A549 (cell line): ENCODE measurements around the gene HECTD4. TPM values are rescaled to one million over a fixed set of nuclear protein-coding genes. Genes with fewer than 3 reads are reported as not detected.

Source experiments
- ATAC-seq, 2 experiments: fragments of 200-7000 bp in 1 of 2; fragments of >200 bp in 1 of 2; cut with Nextera tagmentation in 1 of 2; cut with Tn5 transposase in 1 of 2; 3 replicates each; pipeline versions ENCODE4 v1.8.0 to v1.9.1; 2018 to 2020; ENCODE audit warnings: mild to moderate bottlenecking in 1 of 2, moderate library complexity in 1 of 2
- CTCF ChIA-PET: fragments of 300-600 bp; sonication (Branson Sonifier 250); formaldehyde crosslinking; extraction: SDS; loops from one replicate; lab custom pipeline; 2021; ENCODE audit warnings: antibody characterized with exemption, inconsistent platforms; lab: Yijun Ruan, JAX
- POLR2A ChIA-PET: fragments of 350-600 bp; formaldehyde crosslinking; extraction: SDS; loops from one replicate; lab custom pipeline; 2021; ENCODE audit warnings: antibody characterized with exemption, inconsistent platforms; lab: Yijun Ruan, JAX
- DNase-seq, 2 experiments: peaks; one replicate each; pipeline versions ENCODE4 v3.0.0 to v3.0.0-alpha.2; 2011 to 2016; ENCODE audit warnings: low read depth in 1 of 2, low spot score in 1 of 2
- FAIRE-seq: peaks from 2 replicates; lab custom pipeline; 2011; peaks lifted over from hg19 to GRCh38; lab: Jason Lieb, UNC
- H3K27ac ChIP-seq, 2 experiments: fragments of >200 bp; sonication (Bioruptor Twin); formaldehyde crosslinking; 3 replicates each; pipeline ENCODE4 v1.5.1; 2016 to 2017
- H3K4me1 ChIP-seq: fragments of >200 bp; sonication (Bioruptor Twin); formaldehyde crosslinking; 3 replicates; pipeline ENCODE4 v1.6.1; 2016
- H3K4me2 ChIP-seq: fragments of >200 bp; sonication (Bioruptor Twin); formaldehyde crosslinking; 3 replicates; pipeline ENCODE4 v1.6.1; 2016
- H3K4me3 ChIP-seq: fragments of >200 bp; sonication (Bioruptor Twin); formaldehyde crosslinking; 3 replicates; pipeline ENCODE4 v1.5.1; 2016
- H3K9me3 ChIP-seq: fragments of >200 bp; sonication (Bioruptor Twin); formaldehyde crosslinking; 3 replicates; pipeline ENCODE4 v1.6.1; 2016
- ATOH8 ChIP-seq: fragments of 250-450 bp; sonication (Bioruptor Pico); IDR thresholded peaks from 2 replicates; pipeline ENCODE4 v1.5.0; 2020; ENCODE audit warnings: low read depth, mild to moderate bottlenecking, moderate library complexity
- BHLHE40 ChIP-seq: IDR thresholded peaks from 2 replicates; pipeline ENCODE4 v1.6.1; 2012; ENCODE audit warnings: low read depth, low read length, inconsistent platforms
- CBX2 ChIP-seq: fragments of 200-600 bp; sonication (generic); IDR thresholded peaks from 2 replicates; pipeline ENCODE4 v1.6.1; 2016; ENCODE audit warnings: low read depth, mild to moderate bottlenecking, borderline replicate concordance
- CBX8 ChIP-seq: fragments of 200-600 bp; sonication (generic); IDR thresholded peaks from 2 replicates; pipeline ENCODE4 v1.6.1; 2016
- CEBPB ChIP-seq, 2 experiments: fragments of >200 bp in 1 of 2; sonication (Bioruptor Twin) in 1 of 2; formaldehyde crosslinking in 1 of 2; IDR thresholded peaks; 2 replicates each; pipeline ENCODE4 v1.6.1; 2012 to 2016
- CHD2 ChIP-seq: fragments of 150-350 bp; IDR thresholded peaks from 2 replicates; pipeline ENCODE4 v1.6.1; 2014; ENCODE audit warnings: low read length; ENCODE audit not compliant: partially characterized antibody
- EHF ChIP-seq: fragments of 250-450 bp; sonication (Bioruptor Pico); IDR thresholded peaks from 2 replicates; pipeline ENCODE4 v1.5.0; 2020; ENCODE audit warnings: mild to moderate bottlenecking
- EP300 ChIP-seq, 2 experiments: fragments of >200 bp; sonication (Bioruptor Twin); formaldehyde crosslinking; IDR thresholded peaks; 2 replicates in 1 of 2; 3 replicates in 1 of 2; pipeline ENCODE4 v1.6.1; 2016 to 2017
- ESRRA ChIP-seq: fragments of 150-350 bp; IDR thresholded peaks from 2 replicates; pipeline ENCODE4 v1.6.1; 2014; ENCODE audit warnings: mild to moderate bottlenecking, low read length, borderline replicate concordance
- FOSL2 ChIP-seq, 2 experiments: fragments of 450-650 bp in 1 of 2; fragments of >200 bp in 1 of 2; sonication (Bioruptor Twin) in 1 of 2; formaldehyde crosslinking; IDR thresholded peaks; 2 replicates each; pipeline versions ENCODE4 v1.5.0 to v1.6.1; 2016 to 2020; ENCODE audit warnings: mild to moderate bottlenecking in 1 of 2, moderate library complexity in 1 of 2
- HEYL ChIP-seq: fragments of 250-450 bp; sonication (Bioruptor Pico); IDR thresholded peaks from 2 replicates; pipeline ENCODE4 v1.8.0; 2021; ENCODE audit warnings: mild to moderate bottlenecking, moderate library complexity
- HMGXB4 ChIP-seq: fragments of 250-450 bp; sonication (Bioruptor Pico); IDR thresholded peaks from 2 replicates; pipeline ENCODE4 v1.5.0; 2021; ENCODE audit warnings: mild to moderate bottlenecking, moderate library complexity, borderline replicate concordance
- KDM1A ChIP-seq: fragments of 200-600 bp; sonication (generic); IDR thresholded peaks from 2 replicates; pipeline ENCODE4 v1.6.1; 2016; ENCODE audit warnings: low read depth, mild to moderate bottlenecking
- MAZ ChIP-seq: fragments of 150-350 bp; IDR thresholded peaks from 2 replicates; pipeline ENCODE4 v1.6.1; 2014; ENCODE audit warnings: antibody characterized with exemption, low read depth, low read length, borderline replicate concordance
- NFE2L2 ChIP-seq: fragments of 150-350 bp; conservative IDR thresholded peaks from 2 replicates; pipeline ENCODE4 v1.6.1; 2014; ENCODE audit warnings: low read length
- NR3C1 ChIP-seq: fragments of >200 bp; sonication (Bioruptor Twin); formaldehyde crosslinking; IDR thresholded peaks from 3 replicates; pipeline ENCODE4 v1.6.1; 2017
- PBX3 ChIP-seq: IDR thresholded peaks from 2 replicates; pipeline ENCODE4 v1.6.1; 2012
- RAD21 ChIP-seq, 2 experiments: fragments of >200 bp in 1 of 2; sonication (Bioruptor Twin) in 1 of 2; formaldehyde crosslinking in 1 of 2; IDR thresholded peaks in 1 of 2; conservative IDR thresholded peaks in 1 of 2; 2 replicates in 1 of 2; 3 replicates in 1 of 2; pipeline ENCODE4 v1.6.1; 2012 to 2018; ENCODE audit warnings: inconsistent platforms in 1 of 2
- RCOR1 ChIP-seq: fragments of 150-350 bp; IDR thresholded peaks from 2 replicates; pipeline ENCODE4 v1.6.1; 2014; ENCODE audit warnings: antibody characterized with exemption, low read length, low read depth
- RNF2 ChIP-seq: fragments of 200-600 bp; sonication (generic); IDR thresholded peaks from 2 replicates; pipeline ENCODE4 v1.6.1; 2016; ENCODE audit warnings: low read depth, mild to moderate bottlenecking, antibody characterized with exemption, moderate library complexity, borderline replicate concordance
- TFCP2L1 ChIP-seq: fragments of 250-450 bp; sonication (Bioruptor Pico); IDR thresholded peaks from 2 replicates; pipeline ENCODE4 v1.5.0; 2021; ENCODE audit warnings: mild to moderate bottlenecking
- TP53 ChIP-seq: fragments of 250-450 bp; sonication (Bioruptor Pico); IDR thresholded peaks from 2 replicates; pipeline ENCODE4 v1.5.0; 2021; ENCODE audit warnings: mild to moderate bottlenecking, moderate library complexity
- ZC3H11A ChIP-seq: fragments of 450-650 bp; IDR thresholded peaks from 2 replicates; pipeline ENCODE4 v1.6.1; 2014; ENCODE audit warnings: antibody characterized with exemption, mild to moderate bottlenecking
- ZNF302 ChIP-seq: fragments of 250-450 bp; sonication (Bioruptor Pico); IDR thresholded peaks from 2 replicates; pipeline ENCODE4 v1.9.0; 2021; ENCODE audit warnings: inconsistent platforms, mild to moderate bottlenecking, moderate library complexity
- WGBS: methylation state at CpG from one replicate; pipeline ENCODE4 v1.1.6; 2017; ENCODE audit errors: missing lambda C conversion rate; 5-methylcytosine and 5-hydroxymethylcytosine counted together
- polyA plus RNA-seq, 4 experiments: library from polyadenylated mRNA; depleted of rRNA in 3 of 4; stranded (reverse); fragments of >200 nt; fragmentation: RNase III in 1 of 4; extraction: RNeasy Plus Mini Kit Qiagen cat#74134 plus additional on column Dnase treatment in 1 of 4; gene quantifications; 2 replicates in 3 of 4; 3 replicates in 1 of 4; pipeline ENCODE4 v1.2.3, GENCODE V29; 2011 to 2017
- TF ChIP-seq, protein P1 (sequence below): IDR thresholded peaks from 2 replicates; pipeline ENCODE4 v1.6.1; 2012
- TF ChIP-seq, protein P2 (sequence below): fragments of >200 bp; sonication (Bioruptor Twin); formaldehyde crosslinking; IDR thresholded peaks from 3 replicates; pipeline ENCODE4 v1.6.1; 2016
- TF ChIP-seq, protein P3 (sequence below): fragments of 150-350 bp; IDR thresholded peaks from 2 replicates; pipeline ENCODE4 v1.6.1; 2014; ENCODE audit warnings: low read depth, mild to moderate bottlenecking, low read length

The HECTD4 gene
- polyA plus RNA-seq, 2 of the 4 experiments (the other 2 are of a cell fraction): 9.9 to 14.7 TPM

DNA sequence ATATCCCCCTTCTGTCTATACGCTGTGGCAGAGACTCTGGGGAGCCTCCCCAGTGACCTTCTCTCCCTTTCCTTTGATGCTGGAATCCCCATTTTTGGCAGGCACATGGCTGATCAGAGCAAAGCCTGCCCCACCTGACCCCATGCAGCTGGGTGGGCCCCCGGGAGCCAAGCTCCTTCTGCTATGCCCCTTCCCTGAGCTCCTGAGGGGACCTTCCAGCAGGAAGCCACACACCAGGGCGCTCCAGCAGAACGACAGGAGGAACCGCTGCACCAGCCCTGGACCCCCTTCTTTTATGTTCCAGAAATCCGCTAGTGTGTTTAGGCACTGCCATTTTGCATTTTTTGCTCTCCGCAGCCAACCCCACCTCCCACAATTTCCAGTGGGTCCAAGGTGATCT, 212.3 kb downstream of the HECTD4 start:
- TF ChIP-seq TP53 (CRISPR knock-in tag) (no peak), MAZ (no peak), ATOH8 (no peak), ZNF302 (no peak), RNF2 (no peak), RAD21 (conservative IDR thresholded peaks at IDR 0.05 in 1 of 2, IDR thresholded peaks at IDR 0.05 in 1 of 2) (no peak), ESRRA (no peak)
- TF ChIP-seq, protein P1, sequence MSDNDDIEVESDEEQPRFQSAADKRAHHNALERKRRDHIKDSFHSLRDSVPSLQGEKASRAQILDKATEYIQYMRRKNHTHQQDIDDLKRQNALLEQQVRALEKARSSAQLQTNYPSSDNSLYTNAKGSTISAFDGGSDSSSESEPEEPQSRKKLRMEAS: no peak
- TF ChIP-seq, protein P2, sequence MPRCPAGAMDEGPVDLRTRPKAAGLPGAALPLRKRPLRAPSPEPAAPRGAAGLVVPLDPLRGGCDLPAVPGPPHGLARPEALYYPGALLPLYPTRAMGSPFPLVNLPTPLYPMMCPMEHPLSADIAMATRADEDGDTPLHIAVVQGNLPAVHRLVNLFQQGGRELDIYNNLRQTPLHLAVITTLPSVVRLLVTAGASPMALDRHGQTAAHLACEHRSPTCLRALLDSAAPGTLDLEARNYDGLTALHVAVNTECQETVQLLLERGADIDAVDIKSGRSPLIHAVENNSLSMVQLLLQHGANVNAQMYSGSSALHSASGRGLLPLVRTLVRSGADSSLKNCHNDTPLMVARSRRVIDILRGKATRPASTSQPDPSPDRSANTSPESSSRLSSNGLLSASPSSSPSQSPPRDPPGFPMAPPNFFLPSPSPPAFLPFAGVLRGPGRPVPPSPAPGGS: no peak
- H3K4me2 ChIP-seq: no peak overlapping the region
- CTCF ChIA-PET: interaction anchor here (1.0 to 1.3 kb wide), 2 partner anchors 8 to 49 kb away, joined by 3 to 4 read pairs; no protein-coding TSS in a partner anchor
- ATAC-seq (no peak), DNase-seq (no peak), FAIRE-seq (no peak)
- H3K27ac ChIP-seq: no peak overlapping the region
- no peak overlapping the region for H3K4me3 ChIP-seq
- POLR2A ChIA-PET: no interaction called here
- H3K9me3 ChIP-seq: no peaks in the 10 kb centered on the region
- WGBS: 86% methylated on average over 7 of the region's 7 CpGs
- no peaks in the 10 kb centered on the region for H3K4me1 ChIP-seq

GRCh38 chr12:112169161-112169872, 212.9 kb downstream of the HECTD4 start:
- no peaks in the 10 kb centered on the region for H3K4me1 ChIP-seq
- FAIRE-seq (no peak), ATAC-seq (no peak; a peak in 2 of 6 replicates), DNase-seq (no peak)
- POLR2A ChIA-PET: no interaction called here
- WGBS: 94% methylated on average over 18 of the region's 19 CpGs
- no peaks in the 10 kb centered on the region for H3K9me3 ChIP-seq
- TF ChIP-seq KDM1A (no peak), CBX8 (no peak), RNF2 (no peak), EP300 (IDR thresholded peaks at IDR 0.05) (no peak), FOSL2 (IDR thresholded peaks at IDR 0.05) (no peak), FOSL2 (CRISPR knock-in tag; IDR thresholded peaks at IDR 0.05) (no peak), PBX3 (no peak), ZC3H11A (no peak), NFE2L2 (no peak)
- TF ChIP-seq, protein P3, sequence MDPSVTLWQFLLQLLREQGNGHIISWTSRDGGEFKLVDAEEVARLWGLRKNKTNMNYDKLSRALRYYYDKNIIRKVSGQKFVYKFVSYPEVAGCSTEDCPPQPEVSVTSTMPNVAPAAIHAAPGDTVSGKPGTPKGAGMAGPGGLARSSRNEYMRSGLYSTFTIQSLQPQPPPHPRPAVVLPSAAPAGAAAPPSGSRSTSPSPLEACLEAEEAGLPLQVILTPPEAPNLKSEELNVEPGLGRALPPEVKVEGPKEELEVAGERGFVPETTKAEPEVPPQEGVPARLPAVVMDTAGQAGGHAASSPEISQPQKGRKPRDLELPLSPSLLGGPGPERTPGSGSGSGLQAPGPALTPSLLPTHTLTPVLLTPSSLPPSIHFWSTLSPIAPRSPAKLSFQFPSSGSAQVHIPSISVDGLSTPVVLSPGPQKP: no peak
- TF ChIP-seq, all 56 proteins: peak for 0
- Histone ChIP-seq H3K4me3 (no peak overlapping the region), H3K4me2 (no peak overlapping the region), H3K27ac (no peak overlapping the region)
- CTCF ChIA-PET: interaction anchor here (0.6 to 1.3 kb wide), 4 partner anchors 9 to 1293 kb away, joined by 3 to 4 read pairs (median 3); no protein-coding TSS in a partner anchor

DNA sequence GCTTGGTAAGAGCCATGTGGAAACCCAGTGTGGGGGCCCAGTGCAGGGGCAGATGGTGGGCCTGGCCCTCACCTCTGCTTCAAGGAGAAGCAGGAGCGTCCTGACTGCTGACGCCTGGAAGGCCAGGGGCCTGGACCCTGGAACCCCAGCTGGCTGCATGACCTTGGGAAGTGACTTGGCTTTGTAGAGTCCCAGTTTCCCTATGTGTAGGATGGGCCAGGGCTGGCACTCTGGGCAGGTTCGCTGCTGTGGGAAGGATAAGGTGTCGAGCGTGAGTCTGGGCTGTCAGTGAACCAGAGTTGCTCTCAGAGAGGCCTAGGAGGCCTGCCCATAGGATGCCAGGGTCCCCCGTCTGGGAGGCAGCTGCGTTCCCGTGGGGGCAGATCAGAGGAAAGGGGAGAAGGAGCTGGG, 213.7 kb downstream of the HECTD4 start:
- no peak overlapping the region for H3K4me2 ChIP-seq
- no peaks in the 10 kb centered on the region for H3K4me1 ChIP-seq
- POLR2A ChIA-PET: no interaction called here
- H3K9me3 ChIP-seq: no peaks in the 10 kb centered on the region
- FAIRE-seq (no peak), ATAC-seq (no peak; a peak in 1 of 6 replicates), DNase-seq (no peak)
- no peak overlapping the region for H3K4me3 ChIP-seq
- CTCF ChIA-PET: interaction anchor here (0.6 to 1.3 kb wide), 4 partner anchors 10 to 1294 kb away, joined by 3 to 4 read pairs (median 3); no protein-coding TSS in a partner anchor
- no peak overlapping the region for H3K27ac ChIP-seq
- WGBS: 95% methylated on average over 7 of the region's 8 CpGs
- TF ChIP-seq HEYL (CRISPR knock-in tag): no peak
- TF ChIP-seq EHF: no peak
- no peak for TF ChIP-seq NR3C1
- TF ChIP-seq BHLHE40: no peak
- TF ChIP-seq TFCP2L1 (CRISPR knock-in tag): no peak
- no peak for TF ChIP-seq RCOR1
- no peak for TF ChIP-seq CHD2
- TF ChIP-seq CBX2: no peak
- no peak for TF ChIP-seq ESRRA
- TF ChIP-seq HMGXB4 (CRISPR knock-in tag): no peak
- TF ChIP-seq CEBPB (IDR thresholded peaks at IDR 0.05): no peak
